ENCODE results near the gene C1orf159.

The C1orf159 gene

DNA sequence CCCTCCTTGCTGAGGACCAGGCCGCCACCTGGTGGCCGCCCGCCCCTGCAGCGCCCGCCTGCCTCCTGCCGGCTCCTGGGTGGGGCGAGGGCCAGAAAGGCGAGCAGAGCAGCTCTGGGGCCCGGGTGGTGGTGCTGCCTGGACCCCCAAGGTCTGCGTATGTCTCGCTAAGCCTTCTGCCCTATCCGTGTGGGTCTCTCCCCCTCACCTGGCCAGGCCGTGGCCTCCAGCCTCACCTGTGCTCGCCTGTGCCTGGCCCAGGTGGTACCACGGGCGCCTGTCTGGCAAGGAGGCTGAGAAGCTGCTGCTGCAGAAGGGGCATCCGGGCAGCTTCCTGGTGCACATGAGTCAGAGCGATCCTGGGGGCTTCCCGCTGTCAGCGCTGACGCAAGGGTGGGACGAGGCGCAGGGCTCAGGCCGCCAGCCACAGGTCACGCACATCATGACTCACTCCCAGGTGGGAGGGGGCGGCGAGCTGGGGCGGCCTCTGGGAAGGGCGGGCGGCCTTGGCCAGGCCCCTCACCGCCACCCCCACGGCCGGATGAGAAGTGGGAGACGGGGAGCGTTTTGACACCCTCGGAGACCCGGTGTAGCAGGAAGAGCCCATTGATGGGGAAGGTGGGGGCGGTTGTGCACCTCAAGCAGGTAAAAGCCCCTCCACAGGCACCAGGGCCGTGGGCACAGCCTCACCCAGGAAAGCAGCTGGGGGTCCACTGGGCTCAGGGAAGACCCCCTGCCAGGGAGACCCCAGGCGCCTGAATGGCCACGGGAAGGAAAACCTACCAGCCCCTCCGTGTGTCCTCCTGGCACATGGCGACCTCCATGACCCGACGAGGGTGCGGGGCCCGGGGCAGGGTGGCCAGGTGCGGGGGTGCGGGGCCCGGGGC, 51.7 kb downstream of the C1orf159 start (continued):
- peak; percentile 98 for TF ChIP-seq ZFHX2 (tag by site-specific recombination; conservative IDR thresholded peaks at IDR 0.05)
- TF ChIP-seq GLI2 (tag by site-specific recombination; IDR thresholded peaks at IDR 0.05; ENCODE audit: borderline replicate concordance, low read depth): no peak
- peak; percentile 95 for TF ChIP-seq SP7 (tag by site-specific recombination; IDR thresholded peaks at IDR 0.05)
- TF ChIP-seq ZFP3 (tag by site-specific recombination; IDR thresholded peaks at IDR 0.05; ENCODE audit: low read depth): no peak
- TF ChIP-seq PRDM2 (tag by site-specific recombination; IDR thresholded peaks at IDR 0.05; ENCODE audit: borderline replicate concordance): no peak
- TF ChIP-seq ZNF274 (IDR thresholded peaks at IDR 0.05; ENCODE audit: low read length): no peak
- TF ChIP-seq ZNF274 (tag by site-specific recombination; IDR thresholded peaks at IDR 0.05; ENCODE audit: borderline replicate concordance): no peak
- TF ChIP-seq ZNF18 (tag by site-specific recombination; IDR thresholded peaks at IDR 0.05): no peak
- no peak for TF ChIP-seq TCF7L2 (IDR thresholded peaks at IDR 0.05; ENCODE audit: borderline replicate concordance, low read depth, low read length)
- peak; percentile 67 for TF ChIP-seq SP3 (tag by site-specific recombination; IDR thresholded peaks at IDR 0.05)
- TF ChIP-seq ZNF600 (tag by site-specific recombination; IDR thresholded peaks at IDR 0.05): peak; percentile 87
- no peak for TF ChIP-seq MEIS1 (CRISPR knock-in tag; IDR thresholded peaks at IDR 0.05; ENCODE audit: borderline replicate concordance)
- TF ChIP-seq ZNF677 (tag by site-specific recombination; IDR thresholded peaks at IDR 0.05): no peak
- TF ChIP-seq, protein P1, sequence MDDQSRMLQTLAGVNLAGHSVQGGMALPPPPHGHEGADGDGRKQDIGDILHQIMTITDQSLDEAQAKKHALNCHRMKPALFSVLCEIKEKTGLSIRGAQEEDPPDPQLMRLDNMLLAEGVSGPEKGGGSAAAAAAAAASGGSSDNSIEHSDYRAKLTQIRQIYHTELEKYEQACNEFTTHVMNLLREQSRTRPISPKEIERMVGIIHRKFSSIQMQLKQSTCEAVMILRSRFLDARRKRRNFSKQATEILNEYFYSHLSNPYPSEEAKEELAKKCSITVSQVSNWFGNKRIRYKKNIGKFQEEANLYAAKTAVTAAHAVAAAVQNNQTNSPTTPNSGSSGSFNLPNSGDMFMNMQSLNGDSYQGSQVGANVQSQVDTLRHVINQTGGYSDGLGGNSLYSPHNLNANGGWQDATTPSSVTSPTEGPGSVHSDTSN (CRISPR knock-in tag; IDR thresholded peaks at IDR 0.05): no peak
- TF ChIP-seq ZNF221 (tag by site-specific recombination; IDR thresholded peaks at IDR 0.05; ENCODE audit: borderline replicate concordance): no peak
- TF ChIP-seq WT1 (tag by site-specific recombination; IDR thresholded peaks at IDR 0.05): peak; percentile 57; the same call in 1 of the 2 replicates
- no peak for TF ChIP-seq ZNF362 (tag by site-specific recombination; IDR thresholded peaks at IDR 0.05)
- TF ChIP-seq SETDB1 (IDR thresholded peaks at IDR 0.05; ENCODE audit: insufficient read length, low read length): no peak
- no peak for TF ChIP-seq ZNF433 (tag by site-specific recombination; IDR thresholded peaks at IDR 0.05; ENCODE audit: low read depth)
- TF ChIP-seq ZNF202 (tag by site-specific recombination; IDR thresholded peaks at IDR 0.05; ENCODE audit: borderline replicate concordance): no peak
- no peak for TF ChIP-seq ZNF777 (tag by site-specific recombination; IDR thresholded peaks at IDR 0.05; ENCODE audit: borderline replicate concordance)
- TF ChIP-seq ZNF561 (tag by site-specific recombination; IDR thresholded peaks at IDR 0.05; ENCODE audit: borderline replicate concordance): no peak
- TF ChIP-seq ZNF521 (tag by site-specific recombination; IDR thresholded peaks at IDR 0.05): no peak
- peak; percentile 60; the same call in 1 of the 2 replicates for TF ChIP-seq ZNF692 (tag by site-specific recombination; IDR thresholded peaks at IDR 0.05)
- TF ChIP-seq ZNF23 (tag by site-specific recombination; IDR thresholded peaks at IDR 0.05; ENCODE audit: borderline replicate concordance): no peak
- TF ChIP-seq GLIS2 (tag by site-specific recombination; IDR thresholded peaks at IDR 0.05): peak; percentile 98
